ENCODE results near the gene FGD4.

FGD4 gene

GRCh38 chr12:32471591-32472001 is 72.2 kb downstream of the FGD4 start:
- DNase-seq (ENCODE audit: low read depth): no peak
- no peak overlapping the region for H3K4me3 ChIP-seq (ENCODE audit: low read depth, low read length)
- TF ChIP-seq CTCF (IDR thresholded peaks at IDR 0.05; ENCODE audit: low read depth, low read length, missing control alignments): no peak

GRCh38 chr12:32475724-32476123 is 76.4 kb downstream of the FGD4 start:
- H3K4me3 ChIP-seq (ENCODE audit: low read depth, low read length): no peak overlapping the region
- no peak for DNase-seq (ENCODE audit: low read depth)
- TF ChIP-seq CTCF (IDR thresholded peaks at IDR 0.05; ENCODE audit: low read depth, low read length, missing control alignments): no peak

DNA sequence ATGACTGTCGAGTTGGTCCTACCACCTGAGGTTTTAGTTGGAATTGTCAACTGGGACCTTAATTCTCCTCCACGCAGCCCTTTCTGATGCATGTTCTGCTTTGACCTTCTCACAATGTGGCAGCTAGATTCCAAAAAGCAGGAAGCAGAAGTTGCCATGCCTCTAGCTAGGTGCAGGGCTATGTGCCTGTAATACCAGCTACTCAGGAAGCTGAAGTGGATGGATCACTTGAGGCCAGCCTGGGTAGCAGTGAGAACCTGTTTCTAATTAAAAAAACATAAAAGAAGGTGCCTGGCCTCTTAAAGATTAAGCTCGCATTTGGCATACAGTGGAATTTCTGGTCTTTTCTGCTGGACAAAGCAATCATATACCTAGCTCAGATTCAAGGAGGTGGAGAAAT is 77.1 kb downstream of the FGD4 start:
- no peak overlapping the region for H3K4me3 ChIP-seq (ENCODE audit: low read depth, low read length)
- no peak for DNase-seq (ENCODE audit: low read depth)
- no peak for TF ChIP-seq CTCF (IDR thresholded peaks at IDR 0.05; ENCODE audit: low read depth, low read length, missing control alignments)

DNA sequence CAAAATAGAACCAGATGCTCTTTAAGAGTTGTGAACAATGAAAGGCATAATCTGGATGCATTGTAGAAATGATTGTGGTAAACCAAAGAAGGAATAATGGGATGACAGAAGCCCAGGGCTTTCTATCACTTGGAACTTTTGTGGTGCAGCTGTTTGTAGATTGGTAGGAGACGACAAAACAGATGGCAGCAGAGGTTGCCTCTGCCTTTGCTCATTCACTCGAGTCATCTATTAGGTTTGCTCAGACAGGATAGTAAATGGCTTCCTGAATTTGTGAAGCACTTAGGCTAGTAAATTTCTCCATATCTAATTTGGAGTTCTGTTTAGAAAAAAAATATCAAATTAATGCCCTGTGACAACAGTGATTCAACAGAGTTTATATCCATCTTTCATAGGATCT is 78.4 kb downstream of the FGD4 start:
- DNase-seq (ENCODE audit: low read depth): no peak
- H3K4me3 ChIP-seq (ENCODE audit: low read depth, low read length): no peak overlapping the region
- TF ChIP-seq CTCF (IDR thresholded peaks at IDR 0.05; ENCODE audit: low read depth, low read length, missing control alignments): no peak

DNA sequence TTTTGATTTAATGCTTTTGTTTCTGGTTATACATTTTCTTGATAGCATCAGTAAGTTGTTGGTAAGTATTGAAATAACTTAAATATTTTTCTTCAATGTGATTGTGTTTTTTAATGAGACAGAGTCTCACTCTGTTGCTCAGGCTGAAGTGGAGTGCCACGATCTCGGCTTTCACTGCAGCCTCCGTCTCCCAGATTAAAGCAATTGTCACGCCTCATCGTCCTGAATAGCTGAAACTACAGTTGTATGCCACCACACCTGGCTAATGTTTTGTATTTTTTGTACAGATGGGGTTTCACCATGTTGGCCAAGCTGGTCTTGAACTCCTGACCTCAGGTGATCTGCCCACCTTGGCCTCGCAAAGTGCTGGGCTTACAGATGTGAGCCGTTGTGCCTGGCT is 78.8 kb downstream of the FGD4 start:
- H3K4me3 ChIP-seq (ENCODE audit: low read depth, low read length): no peak overlapping the region
- no peak for DNase-seq (ENCODE audit: low read depth)
- TF ChIP-seq CTCF (IDR thresholded peaks at IDR 0.05; ENCODE audit: low read depth, low read length, missing control alignments): no peak

DNA sequence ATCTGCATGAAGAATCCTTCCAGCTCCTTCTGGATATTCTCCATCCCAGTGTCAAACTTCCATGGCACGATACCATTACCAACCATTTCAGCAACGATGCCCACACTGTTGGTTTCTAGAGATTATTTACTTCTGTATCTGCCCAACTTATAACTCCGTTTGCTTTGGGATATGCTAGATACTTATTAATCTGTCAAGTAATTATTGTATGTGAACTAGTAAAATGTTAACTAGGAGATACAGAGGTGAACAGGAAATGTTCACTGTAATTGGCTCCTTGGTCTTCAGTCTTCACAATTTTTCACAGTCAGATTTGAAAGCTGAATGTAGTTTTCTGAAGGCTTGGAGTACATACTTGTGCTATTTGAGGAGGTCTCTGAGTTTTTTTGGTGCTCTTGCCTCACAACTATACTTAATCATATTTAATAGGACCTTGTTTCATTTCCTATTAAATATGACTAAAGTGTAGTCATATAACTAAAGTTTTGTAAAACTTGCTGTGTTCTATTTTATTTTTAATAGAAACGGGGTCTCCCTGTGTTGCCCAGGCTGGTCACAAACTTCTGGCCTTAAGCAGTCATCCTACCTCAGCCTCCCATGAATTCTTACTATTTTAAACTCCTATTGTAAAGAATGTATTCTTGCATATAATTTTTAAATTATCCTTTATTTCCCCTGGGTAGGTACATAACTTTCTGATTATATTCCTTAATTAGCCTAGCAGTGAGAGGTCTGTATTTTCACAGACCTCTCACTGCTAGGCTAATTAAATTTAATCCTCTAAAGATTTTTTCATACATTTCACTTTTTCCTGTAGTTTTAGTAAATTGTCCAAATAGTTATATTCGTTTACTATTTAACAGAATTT is 79.7 kb downstream of the FGD4 start:
- no peak overlapping the region for H3K4me3 ChIP-seq (ENCODE audit: low read depth, low read length)
- no peak for TF ChIP-seq CTCF (IDR thresholded peaks at IDR 0.05; ENCODE audit: low read depth, low read length, missing control alignments)
- no peak for DNase-seq (ENCODE audit: low read depth)

DNA sequence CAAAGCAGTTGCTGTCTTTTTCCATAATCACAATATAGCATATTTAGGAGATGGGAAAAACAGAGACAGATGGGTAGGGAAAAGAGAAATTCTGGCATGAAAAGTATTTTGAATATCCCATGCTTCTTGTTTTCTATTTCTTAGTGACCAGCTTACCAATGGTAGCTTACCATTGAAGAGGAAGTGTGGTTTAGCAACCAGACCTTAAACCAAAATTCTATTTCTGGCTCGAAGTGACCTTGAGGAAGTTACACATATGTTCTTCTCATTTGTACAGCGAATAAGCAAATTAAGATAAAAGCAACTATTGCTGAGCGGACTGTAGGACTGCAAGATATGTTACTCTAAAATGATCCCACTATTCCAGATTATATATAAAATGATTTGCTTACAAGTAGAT is 82.9 kb downstream of the FGD4 start:
- H3K4me3 ChIP-seq (ENCODE audit: low read depth, low read length): no peak overlapping the region
- peak; percentile 18 for DNase-seq (ENCODE audit: low read depth)
- TF ChIP-seq CTCF (IDR thresholded peaks at IDR 0.05; ENCODE audit: low read depth, low read length, missing control alignments): no peak

Data from GM12864 (cell line).